CD14-positive monocyte (primary cell): ENCODE data around the gene CLCC1. TPM values are rescaled to one million over a fixed set of nuclear protein-coding genes. Genes with fewer than 3 reads are reported as not detected.

Experiments
- DNase-seq, 3 donors: peaks; one replicate each; pipeline ENCODE4 v3.0.0-alpha.2; 2011 to 2022
- H2AFZ ChIP-seq: 2 replicates; pipeline ENCODE4 v1.6.0; 2012; ENCODE audit warnings: mild to moderate bottlenecking, low read depth, low read length, inconsistent platforms; ENCODE audit not compliant: insufficient read depth, poor library complexity, severe bottlenecking
- H3K27ac ChIP-seq, 2 donors: 1 replicate in 1 of 2; 2 replicates in 1 of 2; pipeline ENCODE4 v1.5.1; 2012 to 2013; ENCODE audit warnings: low read length in 2 of 2, control low read depth in 1 of 2, inconsistent platforms in 1 of 2, low read depth in 1 of 2, mild to moderate bottlenecking in 1 of 2
- H3K27me3 ChIP-seq, 2 donors: one replicate each; pipeline versions ENCODE4 v1.6.0 to v1.6.1; 2011 to 2013; ENCODE audit warnings: low read length in 2 of 2; ENCODE audit not compliant: control insufficient read depth in 2 of 2, insufficient read depth in 2 of 2
- H3K36me3 ChIP-seq, 2 donors: replicated peaks in 1 of 2; 1 replicate in 1 of 2; 2 replicates in 1 of 2; pipeline versions ENCODE4 v1.5.1 to v1.6.1; 2012 to 2013; ENCODE audit warnings: low read length in 2 of 2, control low read depth in 1 of 2, inconsistent platforms in 1 of 2, mild to moderate bottlenecking in 1 of 2; ENCODE audit not compliant: insufficient read depth in 2 of 2, control insufficient read depth in 1 of 2
- H3K4me1 ChIP-seq, 2 donors: 1 replicate in 1 of 2; 2 replicates in 1 of 2; pipeline versions ENCODE4 v1.5.1 to v1.6.1; 2012 to 2013; ENCODE audit warnings: low read length in 2 of 2, control low read depth in 1 of 2, inconsistent platforms in 1 of 2, mild to moderate bottlenecking in 1 of 2, moderate library complexity in 1 of 2; ENCODE audit not compliant: insufficient read depth in 2 of 2, control insufficient read depth in 1 of 2
- H3K4me2 ChIP-seq: replicated peaks from 2 replicates; pipeline ENCODE3; 2012; ENCODE audit warnings: low read length, moderate library complexity, mild to moderate bottlenecking; ENCODE audit not compliant: poor library complexity, severe bottlenecking; ENCODE audit errors: extremely low read depth
- H3K4me3 ChIP-seq, 3 experiments: fragments of 200-600 bp in 1 of 3; sonication (generic) in 1 of 3; replicated peaks in 1 of 3; 1 replicate in 2 of 3; 2 replicates in 1 of 3; pipeline ENCODE4 v1.5.1; 2011 to 2013; ENCODE audit warnings: low read length in 3 of 3, mild to moderate bottlenecking in 3 of 3, control low read depth in 2 of 3, low read depth in 2 of 3, inconsistent platforms in 1 of 3, moderate library complexity in 1 of 3
- H3K79me2 ChIP-seq: 2 replicates; pipeline ENCODE4 v1.6.0; 2012; ENCODE audit warnings: mild to moderate bottlenecking, control low read depth, inconsistent platforms, low read length, moderate library complexity; ENCODE audit not compliant: insufficient read depth
- H3K9ac ChIP-seq: 2 replicates; pipeline ENCODE4 v1.6.0; 2017; ENCODE audit warnings: low read length, mild to moderate bottlenecking; ENCODE audit not compliant: insufficient read depth, poor library complexity, severe bottlenecking
- H3K9me3 ChIP-seq, 2 donors: replicated peaks in 1 of 2; 1 replicate in 1 of 2; 2 replicates in 1 of 2; pipeline versions ENCODE4 v1.5.1 to v1.6.1; 2012 to 2013; ENCODE audit warnings: low read length in 2 of 2, control low read depth in 1 of 2; ENCODE audit not compliant: control insufficient read depth in 1 of 2, insufficient read depth in 1 of 2
- H4K20me1 ChIP-seq: 2 replicates; pipeline ENCODE4 v1.6.0; 2012; ENCODE audit warnings: mild to moderate bottlenecking, low read length, control low read depth, moderate library complexity; ENCODE audit not compliant: insufficient read depth
- H3K27ac Mint-ChIP-seq, 7 donors: one replicate each; pipeline ENCODE4 v1.8.0; 2020; ENCODE audit warnings: mild to moderate bottlenecking in 7 of 7, mixed read lengths in 7 of 7, moderate library complexity in 6 of 7, inconsistent platforms in 2 of 7
- H3K27me3 Mint-ChIP-seq, 3 donors: one replicate each; pipeline ENCODE4 v1.8.0; 2021 to 2022; ENCODE audit warnings: low read depth in 3 of 3, mild to moderate bottlenecking in 3 of 3, mixed read lengths in 3 of 3, moderate library complexity in 3 of 3, inconsistent platforms in 1 of 3
- H3K36me3 Mint-ChIP-seq, 2 donors: one replicate each; pipeline ENCODE4 v1.8.0; 2020; ENCODE audit warnings: mixed read lengths in 2 of 2, inconsistent platforms in 1 of 2, mild to moderate bottlenecking in 1 of 2
- H3K4me1 Mint-ChIP-seq: one replicate; pipeline ENCODE4 v1.8.0; 2020; ENCODE audit warnings: mild to moderate bottlenecking, mixed read lengths
- H3K4me3 Mint-ChIP-seq, 2 donors: one replicate each; pipeline ENCODE4 v1.8.0; 2020; ENCODE audit warnings: mild to moderate bottlenecking in 2 of 2, mixed read lengths in 2 of 2, moderate library complexity in 1 of 2
- H3K9me3 Mint-ChIP-seq, 7 donors: one replicate each; pipeline ENCODE4 v1.8.0; 2020 to 2022; ENCODE audit warnings: mixed read lengths in 7 of 7, mild to moderate bottlenecking in 6 of 7, moderate library complexity in 6 of 7, inconsistent platforms in 2 of 7
- CTCF ChIP-seq: fragments of 200-600 bp; IDR thresholded peaks from one replicate; pipeline ENCODE4 v1.8.0; 2022; ENCODE audit warnings: antibody characterized with exemption, mild to moderate bottlenecking
- WGBS: methylation state at CpG from one replicate; pipeline ENCODE4 v1.1.5; 2013; ENCODE audit warnings: missing lambda C conversion rate; ENCODE audit not compliant: insufficient coverage; 5-methylcytosine and 5-hydroxymethylcytosine counted together
- intact Hi-C, 2 donors: fragments of 100-400 bp; cut with micrococcal nuclease; formaldehyde crosslinking; loops; one replicate each; pipeline versions ENCODE4 v1.15.0 to v1.15.1; 2023
- polyA plus RNA-seq, 3 donors: library from polyadenylated mRNA; depleted of rRNA in 1 of 3; unstranded in 2 of 3; stranded (reverse) in 1 of 3; fragments of 300-500 nt in 2 of 3; fragments of >200 nt in 1 of 3; fragmentation: Illumina TruSeq in 2 of 3; gene quantifications; 1 replicate in 2 of 3; 2 replicates in 1 of 3; pipeline ENCODE4 v1.2.3, GENCODE V29; 2012 to 2021

CLCC1 gene
- polyA plus RNA-seq, 3 donors: 7.1 to 12.9 (median 9.4) TPM

- Histone ChIP-seq H3K9me3 (no peaks in the 10 kb centered on the region), H2AFZ (no peak overlapping the region), H3K4me2 (no peak overlapping the region), H3K4me1 (no peaks in the 10 kb centered on the region), H3K36me3 (peaks cover 41 to 50% of the 10 kb centered on the region in 2 donors), H3K4me3 (no peak overlapping the region), H3K27ac (peak overlapping the region in 1 of 2 donors; percentile 11), H3K27me3 (no peaks in the 10 kb centered on the region), H3K9ac (no peak overlapping the region), H4K20me1 (peaks cover 37% of the 10 kb centered on the region), H3K79me2 (peaks cover 41% of the 10 kb centered on the region)
- Mint-ChIP-seq H3K4me1 (peaks cover 9% of the 10 kb centered on the region), H3K27ac (peak overlapping the region in 4 of 7 donors; percentile 23 to 74 (median 58)), H3K4me3 (no peak overlapping the region), H3K27me3 (peaks cover 0 to 2% (median 0%) of the 10 kb centered on the region in 3 donors), H3K9me3 (no peaks in the 10 kb centered on the region), H3K36me3 (peaks cover 29 to 55% of the 10 kb centered on the region in 2 donors)
- no peak for DNase-seq
- TF ChIP-seq CTCF: no peak
- WGBS: 35% methylated on average over 2 of the region's 6 CpGs
- intact Hi-C loops: no loop called here
Observed at GRCh38 chr1:108947871-108948525, 15.3 kb downstream of the CLCC1 start.

DNA sequence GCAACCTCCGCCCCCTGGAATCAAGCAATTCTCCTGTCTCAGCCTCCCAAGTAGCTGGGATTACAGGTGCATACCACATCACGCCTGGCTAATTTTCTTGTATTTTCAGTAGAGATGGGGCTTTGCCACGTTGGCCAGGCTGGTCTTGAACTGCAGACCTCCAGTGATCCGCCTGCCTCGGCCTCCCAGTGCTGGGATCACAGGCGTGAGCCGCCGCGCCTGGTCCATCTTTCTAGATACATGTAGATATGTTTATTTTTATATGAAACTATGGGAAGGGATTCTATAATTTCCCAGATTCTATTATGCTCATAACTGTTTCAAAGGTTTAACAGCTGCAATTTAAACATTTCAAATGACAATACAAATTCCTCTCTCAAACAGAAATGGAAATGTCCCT lies 27.1 kb downstream of the CLCC1 start:
- H3K9me3 Mint-ChIP-seq: no peaks in the 10 kb centered on the region
- no peak overlapping the region for H3K27ac Mint-ChIP-seq
- no peak for TF ChIP-seq CTCF
- H3K36me3 Mint-ChIP-seq: peaks cover 76 to 84% of the 10 kb centered on the region in 2 donors
- H3K4me1 Mint-ChIP-seq: no peaks in the 10 kb centered on the region
- Histone ChIP-seq H3K9ac (no peak overlapping the region), H3K4me1 (no peaks in the 10 kb centered on the region), H2AFZ (no peak overlapping the region), H3K27ac (no peak overlapping the region), H3K36me3 (peaks cover 89 to 96% of the 10 kb centered on the region in 2 donors), H3K4me3 (no peak overlapping the region), H3K79me2 (no peaks in the 10 kb centered on the region), H3K4me2 (no peak overlapping the region), H3K27me3 (no peaks in the 10 kb centered on the region), H4K20me1 (no peaks in the 10 kb centered on the region), H3K9me3 (no peaks in the 10 kb centered on the region)
- H3K4me3 Mint-ChIP-seq: no peak overlapping the region
- WGBS: 83% methylated on average over 1 of the region's 9 CpGs
- intact Hi-C loops: no loop called here
- no peak for DNase-seq
- peaks cover 0 to 1% (median 0%) of the 10 kb centered on the region in 3 donors for H3K27me3 Mint-ChIP-seq
